H1 (cell line): ENCODE data around the gene ACRV1. TPM values are rescaled to one million over a fixed set of nuclear protein-coding genes. Genes with fewer than 3 reads are reported as not detected.

ENCODE experiments used
- polyA plus RNA-seq, 7 experiments: library from polyadenylated mRNA; depleted of rRNA in 3 of 7; stranded (reverse) in 5 of 7; unstranded in 2 of 7; fragments of >200 nt in 5 of 7; fragments of 200-250 nt in 2 of 7; gene quantifications; 1 replicate in 5 of 7; 2 replicates in 1 of 7; 4 replicates in 1 of 7; pipeline versions ENCODE4 v1.2.1 to v1.2.3, GENCODE V29; 2011 to 2013; ENCODE audit warnings: missing spikeins in 2 of 7, mixed read lengths in 2 of 7
- small RNA-seq: library from polyadenylated mRNA; stranded (forward); fragments of <200 nt; extraction: miRNeasy Mini kit (QIAGEN cat#:217004); gene quantifications from one replicate; pipeline ENCODE3, GENCODE V24; 2013; ENCODE audit not compliant: insufficient read depth
- total RNA-seq: library from RNA; stranded (reverse); fragmentation: NEBNext Ultra II Directional; extraction: Animal tissue kit (Norgen Biotek cat#: 25700); gene quantifications from 2 replicates; pipeline ENCODE4 v1.2.1, GENCODE V29; 2021

ACRV1 gene
- total and polyA plus RNA-seq, 2 of the 8 experiments (the other 6 are each of a cell fraction or from before 2014, with no cell fraction given), result 0.06 TPM; not detected in 1

Small RNA genes lying within 50 kb of the gene (small RNA-seq; reads per million reads assigned to genes)
- gene RNU2-35P, result not detected

Other genes starting within 250 kb of the ACRV1 start
- gene FEZ1, start 184.6 kb downstream of the ACRV1 start, total RNA-seq, result 51.6 and 59.6 TPM in 2 replicates
- 72.5 and 73.6 TPM in 2 replicates for gene FEZ1, start 184.6 kb downstream of the ACRV1 start, polyA plus RNA-seq (2011; rRNA removed)
- 130 and 135 TPM in 2 replicates for gene EI24, start 111.4 kb downstream of the ACRV1 start, total RNA-seq
- 176 and 264 TPM in 2 replicates for gene EI24, start 111.4 kb downstream of the ACRV1 start, polyA plus RNA-seq (2011; rRNA removed)
- gene STT3A, start 88.0 kb downstream of the ACRV1 start, total RNA-seq, result 173 and 175 TPM in 2 replicates
- gene STT3A, start 88.0 kb downstream of the ACRV1 start, polyA plus RNA-seq (2011; rRNA removed), result 124 and 211 TPM in 2 replicates
- 133 and 139 TPM in 2 replicates for gene CHEK1, start 55.7 kb downstream of the ACRV1 start, total RNA-seq
- 24.1 and 37.7 TPM in 2 replicates for gene CHEK1, start 55.7 kb downstream of the ACRV1 start, polyA plus RNA-seq (2011; rRNA removed)
- not detected in 2 replicates for gene PATE1, start 65.4 kb upstream of the ACRV1 start, total RNA-seq
- gene PATE1, start 65.4 kb upstream of the ACRV1 start, polyA plus RNA-seq (2011; rRNA removed), result not detected in 2 replicates
- not detected in 2 replicates for gene PATE2, start 98.0 kb upstream of the ACRV1 start, total RNA-seq
- 0.14 TPM in 1 of 2 replicates, not detected in the other for gene PATE2, start 98.0 kb upstream of the ACRV1 start, polyA plus RNA-seq (2011; rRNA removed)
- gene PATE3, start 107.3 kb upstream of the ACRV1 start, total RNA-seq, result not detected in 2 replicates
- gene PATE3, start 107.3 kb upstream of the ACRV1 start, polyA plus RNA-seq (2011; rRNA removed), result not detected in 2 replicates
- gene PATE4, start 152.5 kb upstream of the ACRV1 start, total RNA-seq, result not detected in 2 replicates
- gene PATE4, start 152.5 kb upstream of the ACRV1 start, polyA plus RNA-seq (2011; rRNA removed), result not detected in 2 replicates
- 11.6 and 12.6 TPM in 2 replicates for gene HYLS1, start 206.8 kb upstream of the ACRV1 start, total RNA-seq
- 2.3 and 5.1 TPM in 2 replicates for gene HYLS1, start 206.8 kb upstream of the ACRV1 start, polyA plus RNA-seq (2011; rRNA removed)
- gene PUS3, start 222.4 kb upstream of the ACRV1 start, total RNA-seq, result 20.0 and 22.6 TPM in 2 replicates
- 4.8 and 8.7 TPM in 2 replicates for gene PUS3, start 222.4 kb upstream of the ACRV1 start, polyA plus RNA-seq (2011; rRNA removed)
- 16.3 and 17.9 TPM in 2 replicates for gene DDX25, start 223.7 kb upstream of the ACRV1 start, total RNA-seq
- 12.4 and 17.6 TPM in 2 replicates for gene DDX25, start 223.7 kb upstream of the ACRV1 start, polyA plus RNA-seq (2011; rRNA removed)